Measurements from ENCODE around the gene GRIK4.

Gene GRIK4

GRCh38 chr11:120929090-120929489 lies 417.5 kb downstream of the GRIK4 start:
- no peak for DNase-seq (ENCODE audit: extremely low read depth, low read depth)
- TF ChIP-seq, protein P1, sequence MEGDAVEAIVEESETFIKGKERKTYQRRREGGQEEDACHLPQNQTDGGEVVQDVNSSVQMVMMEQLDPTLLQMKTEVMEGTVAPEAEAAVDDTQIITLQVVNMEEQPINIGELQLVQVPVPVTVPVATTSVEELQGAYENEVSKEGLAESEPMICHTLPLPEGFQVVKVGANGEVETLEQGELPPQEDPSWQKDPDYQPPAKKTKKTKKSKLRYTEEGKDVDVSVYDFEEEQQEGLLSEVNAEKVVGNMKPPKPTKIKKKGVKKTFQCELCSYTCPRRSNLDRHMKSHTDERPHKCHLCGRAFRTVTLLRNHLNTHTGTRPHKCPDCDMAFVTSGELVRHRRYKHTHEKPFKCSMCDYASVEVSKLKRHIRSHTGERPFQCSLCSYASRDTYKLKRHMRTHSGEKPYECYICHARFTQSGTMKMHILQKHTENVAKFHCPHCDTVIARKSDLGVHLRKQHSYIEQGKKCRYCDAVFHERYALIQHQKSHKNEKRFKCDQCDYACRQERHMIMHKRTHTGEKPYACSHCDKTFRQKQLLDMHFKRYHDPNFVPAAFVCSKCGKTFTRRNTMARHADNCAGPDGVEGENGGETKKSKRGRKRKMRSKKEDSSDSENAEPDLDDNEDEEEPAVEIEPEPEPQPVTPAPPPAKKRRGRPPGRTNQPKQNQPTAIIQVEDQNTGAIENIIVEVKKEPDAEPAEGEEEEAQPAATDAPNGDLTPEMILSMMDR (IDR thresholded peaks at IDR 0.05; ENCODE audit: low read depth, low read length), result no peak

GRCh38 chr11:120929664-120930154 lies 418.2 kb downstream of the GRIK4 start:
- no peak for DNase-seq (ENCODE audit: extremely low read depth, low read depth)
- TF ChIP-seq, protein P1 (IDR thresholded peaks at IDR 0.05; ENCODE audit: low read depth, low read length), result peak; percentile 56

- DNase-seq (ENCODE audit: extremely low read depth, low read depth), result no peak
- TF ChIP-seq, protein P1 (IDR thresholded peaks at IDR 0.05; ENCODE audit: low read depth, low read length), result no peak
Observed at GRCh38 chr11:120931057-120931779, 419.7 kb downstream of the GRIK4 start.

- no peak for DNase-seq (ENCODE audit: extremely low read depth, low read depth)
- TF ChIP-seq, protein P1 (IDR thresholded peaks at IDR 0.05; ENCODE audit: low read depth, low read length), result no peak
Observed at GRCh38 chr11:120932305-120932915, 420.9 kb downstream of the GRIK4 start.

DNA sequence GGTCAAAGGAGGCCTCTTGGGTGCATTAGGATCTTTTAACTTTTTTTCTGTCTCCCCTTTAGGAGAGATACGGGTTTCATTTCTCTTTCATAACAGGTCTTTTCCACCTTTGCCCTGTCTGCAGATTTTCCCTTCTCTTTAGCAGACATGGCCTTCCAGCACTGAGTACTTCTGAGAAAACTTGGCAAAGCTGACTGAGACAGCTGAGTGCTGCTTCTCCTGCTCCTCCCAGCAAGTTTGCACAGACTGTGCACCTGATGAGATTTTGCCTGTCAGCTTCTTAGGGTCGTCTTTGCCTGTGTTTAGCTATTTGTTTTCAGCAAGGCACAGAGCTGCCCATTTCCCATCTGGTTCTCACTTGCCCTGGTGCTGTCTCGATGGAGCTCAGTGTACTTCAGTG lies 424.8 kb downstream of the GRIK4 start:
- TF ChIP-seq, protein P1 (IDR thresholded peaks at IDR 0.05; ENCODE audit: low read depth, low read length), result no peak
- no peak for DNase-seq (ENCODE audit: extremely low read depth, low read depth)

GRCh38 chr11:120937501-120937900 lies 426.0 kb downstream of the GRIK4 start:
- DNase-seq (ENCODE audit: extremely low read depth, low read depth), result no peak
- TF ChIP-seq, protein P1 (IDR thresholded peaks at IDR 0.05; ENCODE audit: low read depth, low read length), result no peak

DNA sequence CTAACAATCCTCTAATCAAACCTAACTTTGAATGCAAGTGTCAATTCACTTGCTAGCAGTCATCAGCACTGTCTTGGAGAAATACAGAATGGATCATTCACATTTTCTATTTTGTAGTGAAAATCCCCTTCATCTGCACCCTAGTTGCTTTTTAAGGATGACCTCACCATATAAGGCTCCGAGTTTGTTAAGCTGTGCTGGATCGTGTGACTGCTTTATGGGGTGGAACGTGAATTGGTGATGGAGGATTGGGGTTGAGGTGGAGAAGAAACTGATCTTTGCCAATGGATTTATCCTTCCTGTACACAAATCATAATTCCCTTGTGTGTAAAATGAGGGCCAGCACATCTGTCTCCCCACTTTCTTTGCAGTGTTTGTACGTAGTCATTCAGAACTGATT lies 426.7 kb downstream of the GRIK4 start:
- TF ChIP-seq, protein P1 (IDR thresholded peaks at IDR 0.05; ENCODE audit: low read depth, low read length), result no peak
- no peak for DNase-seq (ENCODE audit: extremely low read depth, low read depth)
